22Rv1 (cell line): ENCODE data around the gene TFDP1.

Experiments used
- H3K27ac ChIP-seq: fragments of 450-650 bp; 2 replicates; pipeline ENCODE4 v1.5.1; 2017
- ZFX ChIP-seq: fragments of 450-650 bp; IDR thresholded peaks from 2 replicates; pipeline ENCODE4 v1.6.1; 2017; ENCODE audit warnings: antibody characterized with exemption, borderline replicate concordance
- TF ChIP-seq, protein P1 (sequence below): fragments of 450-650 bp; IDR thresholded peaks from 2 replicates; pipeline ENCODE4 v1.5.1; 2017; ENCODE audit warnings: mild to moderate bottlenecking

Gene TFDP1

DNA sequence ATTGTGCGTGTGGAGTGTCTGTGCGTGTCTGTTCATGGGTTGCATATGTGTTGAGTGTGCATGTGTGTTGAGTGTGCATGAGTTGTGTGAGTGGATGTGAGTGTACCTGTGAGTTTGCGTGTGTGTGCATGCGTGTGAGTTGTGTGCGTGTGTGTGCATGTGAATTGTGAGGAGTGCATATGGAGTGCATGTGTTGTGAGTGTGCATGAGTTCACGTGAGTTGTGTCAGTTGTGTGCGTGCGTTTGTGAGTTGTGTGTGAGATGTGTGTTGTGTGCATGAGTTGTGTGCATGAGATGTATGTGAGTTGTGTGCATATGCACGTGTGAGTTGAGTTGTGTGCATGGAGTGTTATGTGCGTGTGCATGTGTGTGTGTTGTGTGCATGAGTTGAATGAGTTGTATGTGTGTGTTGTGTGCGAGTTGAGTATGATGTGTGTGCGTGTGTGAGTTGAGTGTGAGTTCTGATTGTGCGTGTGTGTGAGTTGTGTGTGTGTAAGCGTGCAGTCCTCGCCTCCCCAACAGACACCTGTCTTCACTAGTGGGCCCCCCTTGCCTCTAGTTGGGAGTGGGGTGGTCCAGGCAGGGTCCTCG is 29.3 kb downstream of the TFDP1 start:
- no peak overlapping the region for H3K27ac ChIP-seq
- TF ChIP-seq ZFX: no peak
- TF ChIP-seq, protein P1, sequence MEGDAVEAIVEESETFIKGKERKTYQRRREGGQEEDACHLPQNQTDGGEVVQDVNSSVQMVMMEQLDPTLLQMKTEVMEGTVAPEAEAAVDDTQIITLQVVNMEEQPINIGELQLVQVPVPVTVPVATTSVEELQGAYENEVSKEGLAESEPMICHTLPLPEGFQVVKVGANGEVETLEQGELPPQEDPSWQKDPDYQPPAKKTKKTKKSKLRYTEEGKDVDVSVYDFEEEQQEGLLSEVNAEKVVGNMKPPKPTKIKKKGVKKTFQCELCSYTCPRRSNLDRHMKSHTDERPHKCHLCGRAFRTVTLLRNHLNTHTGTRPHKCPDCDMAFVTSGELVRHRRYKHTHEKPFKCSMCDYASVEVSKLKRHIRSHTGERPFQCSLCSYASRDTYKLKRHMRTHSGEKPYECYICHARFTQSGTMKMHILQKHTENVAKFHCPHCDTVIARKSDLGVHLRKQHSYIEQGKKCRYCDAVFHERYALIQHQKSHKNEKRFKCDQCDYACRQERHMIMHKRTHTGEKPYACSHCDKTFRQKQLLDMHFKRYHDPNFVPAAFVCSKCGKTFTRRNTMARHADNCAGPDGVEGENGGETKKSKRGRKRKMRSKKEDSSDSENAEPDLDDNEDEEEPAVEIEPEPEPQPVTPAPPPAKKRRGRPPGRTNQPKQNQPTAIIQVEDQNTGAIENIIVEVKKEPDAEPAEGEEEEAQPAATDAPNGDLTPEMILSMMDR: no peak

DNA sequence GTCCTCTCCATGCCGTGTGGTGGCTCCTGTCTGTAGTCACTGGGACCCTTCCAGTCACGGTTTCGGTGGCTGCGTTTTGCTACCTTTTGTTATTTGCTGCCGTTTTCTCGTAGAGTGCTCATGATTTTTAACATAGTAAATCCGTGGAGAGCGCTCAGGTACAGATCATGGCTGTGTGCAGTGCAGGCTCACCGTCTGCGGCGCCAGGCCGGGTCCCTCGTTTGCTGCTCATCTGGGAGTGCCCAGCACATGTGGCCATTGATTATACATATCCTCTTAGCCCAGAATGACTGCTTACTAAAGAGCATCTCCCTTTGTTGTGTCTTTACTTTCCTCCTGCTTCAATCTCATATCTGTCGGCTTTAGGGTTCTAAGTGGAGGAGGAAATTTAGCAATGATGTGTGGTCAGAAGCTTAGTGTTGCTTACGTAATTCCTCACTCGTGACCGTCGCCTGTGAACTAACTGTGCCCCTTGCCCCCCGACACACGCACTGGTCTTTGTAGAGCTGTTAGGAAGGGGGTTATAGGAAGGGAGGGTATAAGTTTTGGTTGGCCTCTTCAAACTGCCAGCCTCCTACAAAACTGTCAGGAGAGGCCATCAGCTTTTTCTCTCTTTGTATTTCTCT is 31.8 kb downstream of the TFDP1 start:
- H3K27ac ChIP-seq: no peak overlapping the region
- TF ChIP-seq ZFX: no peak
- TF ChIP-seq, protein P1: no peak

DNA sequence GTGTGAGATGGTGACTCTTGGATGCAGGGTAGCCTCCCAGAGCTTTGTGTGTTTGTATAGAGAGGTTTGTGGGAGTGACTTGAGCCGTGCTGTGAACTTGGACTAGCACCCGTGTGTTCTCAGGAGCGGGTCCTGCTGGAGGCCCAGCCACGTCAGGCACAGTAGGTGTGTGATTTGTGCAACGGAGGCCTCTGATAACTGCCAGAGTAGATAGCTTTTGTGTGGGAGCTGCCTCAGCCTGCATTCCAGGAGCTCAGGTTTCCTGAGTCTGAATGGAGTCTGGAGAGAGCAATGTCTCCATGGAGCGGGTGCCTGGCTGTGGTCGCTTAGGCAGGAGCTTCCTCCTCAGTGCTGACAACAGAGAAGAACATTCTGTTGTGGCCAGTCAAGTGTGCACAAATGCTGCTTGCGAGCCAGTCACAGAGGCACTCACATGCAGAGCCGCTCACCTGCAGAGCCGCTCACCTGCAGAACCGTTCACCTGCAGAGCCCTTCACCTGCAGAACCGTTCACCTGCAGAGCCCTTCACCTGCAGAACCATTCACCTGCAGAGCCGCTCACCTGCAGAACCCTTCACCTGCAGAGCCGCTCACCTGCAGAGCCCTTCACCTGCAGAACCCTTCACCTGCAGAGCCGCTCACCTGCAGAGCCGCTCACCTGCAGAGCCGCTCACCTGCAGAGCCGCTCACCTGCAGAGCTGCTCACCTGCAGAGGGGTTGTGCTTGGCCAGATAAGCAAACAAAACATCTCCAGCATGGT is 32.6 kb downstream of the TFDP1 start:
- TF ChIP-seq ZFX: no peak
- TF ChIP-seq, protein P1: no peak
- no peak overlapping the region for H3K27ac ChIP-seq

DNA sequence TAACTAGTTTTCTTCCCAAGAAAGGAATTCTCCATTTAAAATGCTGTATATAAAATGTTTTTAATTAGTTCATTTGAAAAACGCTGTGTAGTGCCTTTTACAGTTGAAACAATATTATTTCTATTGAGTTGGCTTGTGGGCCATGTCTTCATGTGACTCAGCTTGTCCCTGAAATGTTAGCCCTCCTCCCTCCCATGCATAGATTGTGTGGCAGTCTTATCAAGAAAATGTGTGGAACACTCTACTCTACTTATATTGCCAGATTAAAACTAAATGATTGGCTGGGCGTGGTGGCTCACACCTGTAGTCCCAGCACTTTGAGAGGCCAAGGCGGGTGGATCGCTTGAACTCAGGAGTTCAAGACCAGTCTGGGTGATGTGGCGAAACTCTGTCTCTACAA is 33.4 kb downstream of the TFDP1 start:
- no peak for TF ChIP-seq ZFX
- TF ChIP-seq, protein P1: no peak
- no peak overlapping the region for H3K27ac ChIP-seq

DNA sequence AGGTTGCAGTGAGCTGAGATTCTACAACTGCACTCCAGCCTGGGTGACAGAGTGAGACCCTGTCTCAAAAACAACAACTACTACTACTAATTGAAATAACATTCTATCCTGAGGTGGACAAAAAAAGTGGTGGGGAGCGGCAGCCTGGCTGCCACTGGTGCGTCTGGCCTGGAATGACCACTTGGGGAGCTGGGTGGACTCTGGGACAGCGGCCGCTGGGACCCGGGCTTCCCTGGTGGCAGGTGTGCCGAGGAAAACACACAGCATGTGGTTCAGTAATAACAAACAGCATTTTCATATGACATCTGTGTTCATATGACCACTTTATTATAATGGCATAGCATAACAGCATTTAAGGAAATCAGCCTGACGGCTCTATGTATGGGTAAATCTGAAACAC is 33.9 kb downstream of the TFDP1 start:
- TF ChIP-seq ZFX: no peak
- TF ChIP-seq, protein P1: no peak
- no peak overlapping the region for H3K27ac ChIP-seq

DNA sequence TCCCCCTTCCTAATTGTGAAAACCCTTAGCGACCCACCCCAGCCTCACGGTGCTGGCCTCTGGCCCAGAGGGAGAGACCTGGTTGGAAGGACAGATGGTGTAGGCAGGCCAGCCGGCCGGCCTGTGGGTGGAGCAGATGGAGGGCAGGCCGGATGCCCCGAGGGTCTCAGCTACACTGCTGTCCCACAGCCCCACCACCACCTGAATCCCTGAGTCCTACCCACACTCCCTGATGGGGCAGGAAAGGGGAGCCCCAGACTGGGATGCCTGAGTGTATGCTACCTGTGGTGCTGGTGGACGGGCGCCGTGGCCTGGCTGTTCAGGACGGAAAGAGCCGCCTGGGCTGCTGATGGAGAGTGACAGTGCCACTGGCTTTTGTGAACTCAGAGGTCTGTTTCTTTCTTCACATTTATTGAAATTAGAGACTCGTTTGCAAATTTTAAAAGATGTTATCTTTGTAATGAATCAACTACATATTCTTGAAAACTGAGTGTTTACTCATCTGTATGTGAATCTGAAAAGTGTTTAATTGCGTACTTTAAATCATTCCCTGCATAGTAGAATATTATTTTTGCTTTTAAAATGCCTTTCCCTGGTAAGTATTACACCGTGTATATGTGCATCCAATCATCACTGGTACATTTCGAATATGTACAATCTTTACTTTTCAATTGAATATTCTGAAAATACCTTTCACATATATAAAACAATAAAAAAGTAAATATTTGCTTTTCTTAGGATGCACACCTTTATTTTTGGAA is 35.7 kb downstream of the TFDP1 start:
- no peak overlapping the region for H3K27ac ChIP-seq
- TF ChIP-seq, protein P1: no peak
- no peak for TF ChIP-seq ZFX
